Measurements from ENCODE around the gene ADAMTS8.

The ADAMTS8 gene

GRCh38 chr11:130418756-130419155 is 9.7 kb downstream of the ADAMTS8 start:
- DNase-seq, result peak; percentile 22

GRCh38 chr11:130418210-130418609 is 10.2 kb downstream of the ADAMTS8 start:
- no peak for DNase-seq

DNA sequence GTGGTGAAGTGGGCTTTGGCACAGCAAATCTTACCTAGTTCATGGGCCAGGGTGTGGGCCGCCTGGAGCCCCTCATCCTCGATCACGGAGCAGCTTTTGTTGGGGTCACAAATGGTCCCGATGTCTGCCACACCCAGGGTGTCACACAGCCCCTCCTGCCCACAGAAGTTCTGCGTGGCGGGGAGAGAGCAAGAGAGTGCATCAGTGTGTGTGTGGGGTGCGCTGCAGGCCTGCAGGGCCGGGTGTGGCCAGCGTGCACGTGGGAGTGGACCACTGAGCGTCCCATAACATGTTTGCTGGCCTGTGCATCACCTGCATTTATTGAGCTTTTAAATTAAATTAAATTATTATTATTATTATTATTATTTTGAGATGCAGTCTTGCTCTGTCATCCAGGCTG is 11.5 kb downstream of the ADAMTS8 start:
- DNase-seq, result no peak

GRCh38 chr11:130416530-130416882 is 11.9 kb downstream of the ADAMTS8 start:
- no peak for DNase-seq

DNA sequence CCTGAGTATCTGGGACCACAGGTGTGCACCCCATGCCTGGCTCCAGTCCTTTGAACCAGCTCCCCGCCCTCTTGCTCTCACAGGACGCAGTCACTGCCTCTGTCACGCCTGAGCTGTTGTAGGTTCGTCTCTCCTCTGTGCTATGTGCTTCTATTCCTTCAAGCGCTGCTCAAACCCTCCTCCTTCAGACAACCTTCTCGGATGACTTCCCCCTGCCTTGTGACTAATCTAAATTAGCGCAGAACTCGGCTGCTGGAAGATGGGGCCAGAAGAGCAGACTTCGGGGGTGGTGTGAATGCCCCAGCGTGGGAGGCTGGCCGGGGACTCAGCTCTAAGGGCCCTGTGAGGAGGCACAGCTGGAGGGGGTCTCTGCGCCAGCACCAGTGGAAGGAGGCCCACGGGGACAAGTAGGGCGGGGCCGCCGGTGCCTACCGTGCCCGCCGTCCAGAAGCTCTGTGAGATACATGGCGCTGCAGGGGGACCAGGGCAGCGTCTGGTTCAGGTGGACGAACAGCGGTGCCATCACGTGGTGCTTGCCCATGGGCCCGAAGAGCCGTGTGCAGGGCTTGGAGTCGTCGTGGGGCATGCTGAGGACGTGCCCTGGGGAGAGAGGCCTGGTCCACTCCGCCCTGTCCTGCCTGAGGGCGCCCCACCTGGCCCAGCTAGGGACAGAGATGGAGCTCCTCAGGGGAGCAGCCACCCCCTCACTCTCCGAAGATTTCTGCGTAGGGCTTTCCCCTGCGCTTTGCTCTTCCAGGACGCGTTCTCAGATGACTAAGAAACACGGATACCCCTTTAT is 12.5 kb downstream of the ADAMTS8 start:
- no peak for DNase-seq

DNA sequence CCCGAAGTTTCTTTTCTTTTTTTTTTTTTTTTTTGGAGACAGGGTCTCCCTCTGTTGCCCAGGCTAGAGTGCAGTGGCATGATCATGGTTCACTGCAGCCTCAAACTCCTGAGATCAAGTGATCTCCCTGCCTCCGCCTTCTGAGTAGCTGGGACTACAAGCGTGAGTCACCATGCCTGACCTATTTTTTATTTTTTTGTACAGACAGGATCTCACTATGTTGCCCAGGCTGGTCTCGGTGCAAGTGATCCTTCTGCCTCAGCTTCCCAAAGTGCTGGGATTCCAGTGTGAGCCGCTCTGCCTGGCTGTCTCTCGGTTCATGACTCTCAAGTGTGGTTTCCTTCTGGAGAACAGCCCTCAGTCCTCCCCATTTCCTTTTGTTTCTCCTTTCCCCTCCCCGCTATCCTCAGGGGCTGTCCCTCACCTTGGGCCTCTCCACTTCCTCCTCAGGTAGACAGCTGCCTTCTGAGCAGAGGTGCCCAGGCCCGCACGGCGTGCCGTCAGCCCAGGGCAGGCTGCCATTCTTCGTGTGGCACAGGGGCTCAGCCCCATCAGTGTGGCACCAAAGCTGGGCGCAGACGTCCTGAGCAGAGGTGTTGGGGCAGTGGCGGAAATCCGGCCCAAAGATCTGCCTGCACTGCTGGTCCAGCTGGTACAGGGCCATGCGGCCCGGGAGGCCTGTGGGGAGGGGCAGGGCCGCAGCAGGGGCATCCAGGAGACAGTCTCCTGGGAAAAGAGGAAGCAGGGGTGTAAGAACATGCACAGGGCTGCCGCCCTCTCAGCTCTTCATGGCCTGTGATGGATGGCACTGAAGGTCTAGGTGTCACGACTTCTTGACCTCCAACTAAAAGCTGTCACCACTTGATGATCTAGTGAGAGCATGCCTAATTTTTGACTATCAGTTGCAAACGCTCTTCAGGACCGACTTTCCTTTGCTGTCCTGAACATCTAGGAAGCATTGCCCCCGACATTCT is 14.0 kb downstream of the ADAMTS8 start:
- DNase-seq, result no peak

- peak; percentile 85 for DNase-seq
Observed at GRCh38 chr11:130413405-130414106, 14.9 kb downstream of the ADAMTS8 start.

- no peak for DNase-seq
Observed at GRCh38 chr11:130411223-130411622, 17.2 kb downstream of the ADAMTS8 start.

DNA sequence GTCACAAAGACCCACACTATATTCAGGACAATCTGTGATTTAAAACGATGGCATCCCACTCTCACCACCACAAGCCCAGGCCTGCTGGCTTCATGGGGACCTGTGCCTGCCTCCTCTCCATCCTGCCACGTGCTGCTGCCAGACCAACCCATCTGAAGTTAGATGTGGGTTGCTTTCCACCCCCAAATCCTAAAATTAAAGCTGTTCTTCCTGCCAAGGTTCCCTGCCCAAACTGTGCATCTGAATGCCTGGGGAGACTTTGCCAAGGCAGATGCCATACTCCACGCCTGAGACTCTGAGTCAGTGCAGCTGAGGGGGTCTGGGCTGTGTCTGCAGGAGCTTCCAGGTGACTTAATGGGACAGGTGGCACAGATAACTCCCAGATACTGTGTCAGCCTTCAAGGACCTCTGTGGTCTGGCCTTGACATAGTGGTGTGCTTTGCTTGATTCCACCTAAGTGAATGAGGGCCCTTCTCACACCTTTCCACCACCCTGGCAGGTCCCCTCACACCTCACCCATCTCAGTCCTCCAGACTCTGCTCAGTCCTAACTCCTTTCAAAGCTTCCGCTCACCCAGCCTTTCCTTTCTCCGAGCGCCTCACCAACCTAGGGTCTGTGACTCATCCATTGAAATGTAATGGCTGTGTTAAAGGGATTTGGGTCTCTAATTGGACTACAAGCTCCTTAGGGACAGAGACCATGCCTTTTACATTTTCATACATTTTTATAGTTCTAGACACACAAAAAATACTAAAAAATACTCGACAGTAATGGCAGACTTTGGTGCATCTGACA is 18.6 kb downstream of the ADAMTS8 start:
- DNase-seq, result no peak

DNA sequence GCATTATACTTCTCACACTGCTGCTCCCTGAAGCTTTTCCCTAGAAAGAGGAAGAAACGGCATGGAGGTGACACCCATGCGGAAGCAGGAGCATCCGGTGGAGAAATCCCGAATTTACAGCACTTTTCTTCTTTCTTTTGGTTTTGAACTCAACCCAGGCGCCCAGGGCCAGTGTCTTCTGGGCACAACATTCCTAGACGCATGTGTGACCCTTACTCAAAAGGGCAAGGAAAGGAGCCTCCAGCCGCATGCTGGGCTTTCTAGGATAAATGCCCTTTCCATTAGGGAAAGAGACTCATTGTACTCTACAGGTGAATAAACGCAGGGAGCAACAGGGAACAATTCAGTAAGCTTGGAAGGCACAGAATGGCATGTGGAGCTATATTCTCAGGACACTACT is 19.5 kb downstream of the ADAMTS8 start:
- DNase-seq, result no peak

GRCh38 chr11:130408401-130408890 is 20.0 kb downstream of the ADAMTS8 start:
- DNase-seq, result no peak

DNA sequence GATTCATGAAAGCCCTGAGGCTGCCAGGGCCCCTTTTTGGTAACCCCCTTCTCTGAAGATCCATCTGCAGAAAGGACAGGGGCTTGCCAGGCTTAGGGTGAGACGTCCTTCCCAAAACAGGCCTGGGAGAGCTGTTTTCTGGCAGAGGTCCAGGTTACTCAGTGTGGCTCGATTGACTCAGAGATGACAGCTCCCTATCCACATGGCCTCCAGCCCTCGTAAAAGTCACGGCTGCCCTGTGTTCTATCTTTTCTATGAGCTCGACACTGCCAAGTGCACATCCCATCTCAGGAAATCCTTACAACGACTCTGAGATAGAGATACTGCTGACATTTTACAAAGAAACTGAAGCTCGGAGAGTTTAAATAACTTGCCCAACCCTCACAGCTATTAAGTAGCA is 20.4 kb downstream of the ADAMTS8 start:
- DNase-seq, result peak; percentile 92

GRCh38 chr11:130405428-130405827 is 23.0 kb downstream of the ADAMTS8 start:
- DNase-seq, result no peak

DNA sequence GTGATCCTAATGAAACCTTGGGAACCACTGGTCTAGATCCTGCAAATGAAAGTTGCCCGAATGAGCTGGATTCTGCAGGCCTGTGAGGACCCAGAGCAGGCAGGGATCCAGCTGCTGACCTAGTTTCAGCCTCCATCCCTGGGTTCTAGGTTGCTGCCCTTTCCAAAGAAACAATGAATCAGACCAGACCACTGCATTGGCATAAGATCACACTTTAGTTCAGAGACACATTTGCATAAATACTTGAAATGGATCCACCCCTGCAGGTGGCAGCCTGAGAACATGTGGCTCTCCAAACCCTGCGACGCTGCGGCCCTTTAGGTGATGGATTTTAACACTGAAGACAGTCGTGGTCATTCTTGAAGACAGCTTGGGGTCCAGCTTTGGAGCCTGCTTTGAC is 23.7 kb downstream of the ADAMTS8 start:
- DNase-seq, result no peak

DNA sequence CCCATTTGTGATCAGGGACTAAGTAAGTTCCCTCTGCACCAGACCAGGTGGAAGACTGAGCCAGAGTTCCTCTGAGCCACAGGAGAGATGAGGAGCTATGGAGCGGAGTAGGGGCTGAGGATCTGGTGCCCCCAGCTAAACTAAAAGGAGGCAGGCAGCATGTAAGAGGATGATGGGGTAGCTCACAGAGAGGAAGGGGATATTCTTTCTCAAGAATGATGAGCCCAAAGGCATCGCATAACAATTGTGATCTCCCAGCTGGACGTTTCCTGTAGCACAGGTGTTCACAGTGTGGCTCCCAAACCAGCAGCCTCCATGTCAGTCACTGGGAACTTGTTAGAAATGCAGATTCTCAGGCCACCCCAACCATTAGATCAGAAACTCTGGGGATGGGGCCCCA is 24.4 kb downstream of the ADAMTS8 start:
- no peak for DNase-seq

- peak; percentile 84 for DNase-seq
Observed at GRCh38 chr11:130403271-130403804, 25.1 kb downstream of the ADAMTS8 start.

- DNase-seq, result no peak
Observed at GRCh38 chr11:130402570-130402969, 25.8 kb downstream of the ADAMTS8 start.

DNA sequence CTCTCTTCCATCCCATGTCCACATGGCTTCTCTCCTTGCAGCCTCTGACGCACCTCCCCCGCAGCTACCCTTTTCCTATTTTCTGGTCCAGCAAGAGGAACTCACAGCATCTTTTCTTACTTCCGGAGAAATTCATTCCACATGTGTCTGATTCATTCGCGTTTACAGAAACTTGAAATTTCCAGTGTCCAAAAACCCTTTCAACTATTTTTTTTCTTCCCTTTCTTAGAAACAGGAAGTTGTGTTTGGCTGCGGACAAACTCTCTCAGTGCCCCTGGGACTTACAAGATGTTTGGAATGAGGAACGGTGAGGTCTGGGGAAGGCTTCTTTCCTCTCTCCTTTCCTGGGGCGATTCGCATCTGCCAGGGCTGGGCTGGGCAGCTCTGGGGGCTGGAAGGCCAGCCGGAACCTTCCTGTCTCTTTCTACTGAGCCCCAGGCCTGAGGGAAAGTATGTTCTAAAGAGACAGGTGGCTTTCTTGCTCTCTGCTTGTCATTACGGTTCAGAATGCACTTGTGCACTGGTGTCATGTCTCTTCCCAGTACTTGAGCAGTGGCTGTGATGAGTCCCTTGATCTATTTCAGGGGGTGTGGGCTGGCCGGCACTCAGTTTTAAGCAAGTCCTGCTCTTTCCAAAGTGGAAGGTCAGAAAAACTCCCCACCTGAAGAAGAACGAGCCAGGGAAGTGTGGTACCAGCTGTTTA is 27.5 kb downstream of the ADAMTS8 start:
- peak; percentile 10 for DNase-seq

GRCh38 chr11:130399196-130399595 is 29.2 kb downstream of the ADAMTS8 start:
- no peak for DNase-seq

- DNase-seq, result no peak
Observed at GRCh38 chr11:130397780-130398179, 30.6 kb downstream of the ADAMTS8 start.

- no peak for DNase-seq
Observed at GRCh38 chr11:130396965-130397364, 31.4 kb downstream of the ADAMTS8 start.
